HL-60 (cell line): ENCODE data around the gene EXOSC3.

Experiments used
- GABPA ChIP-seq: IDR thresholded peaks from 2 replicates; pipeline ENCODE4 v1.6.1; 2012; ENCODE audit warnings: low read depth
- POLR2AphosphoS5 ChIP-seq: IDR thresholded peaks from 2 replicates; pipeline ENCODE4 v1.6.1; 2012; ENCODE audit warnings: low read depth
- SPI1 ChIP-seq: IDR thresholded peaks from 2 replicates; pipeline ENCODE4 v1.6.1; 2012; ENCODE audit warnings: low read depth, mild to moderate bottlenecking, borderline replicate concordance
- TF ChIP-seq, protein P1 (sequence below): IDR thresholded peaks from one replicate; pipeline ENCODE4 v1.5.1; 2011; ENCODE audit warnings: low read length, control low read depth, inconsistent platforms; ENCODE audit not compliant: insufficient read depth
- TF ChIP-seq, protein P2 (sequence below): IDR thresholded peaks from 2 replicates; pipeline ENCODE4 v1.6.1; 2012; ENCODE audit warnings: low read depth; ENCODE audit not compliant: insufficient replicate concordance

GRCh38 chr9:37739222-37739621, 45.6 kb downstream of the EXOSC3 start:
- TF ChIP-seq, protein P1, sequence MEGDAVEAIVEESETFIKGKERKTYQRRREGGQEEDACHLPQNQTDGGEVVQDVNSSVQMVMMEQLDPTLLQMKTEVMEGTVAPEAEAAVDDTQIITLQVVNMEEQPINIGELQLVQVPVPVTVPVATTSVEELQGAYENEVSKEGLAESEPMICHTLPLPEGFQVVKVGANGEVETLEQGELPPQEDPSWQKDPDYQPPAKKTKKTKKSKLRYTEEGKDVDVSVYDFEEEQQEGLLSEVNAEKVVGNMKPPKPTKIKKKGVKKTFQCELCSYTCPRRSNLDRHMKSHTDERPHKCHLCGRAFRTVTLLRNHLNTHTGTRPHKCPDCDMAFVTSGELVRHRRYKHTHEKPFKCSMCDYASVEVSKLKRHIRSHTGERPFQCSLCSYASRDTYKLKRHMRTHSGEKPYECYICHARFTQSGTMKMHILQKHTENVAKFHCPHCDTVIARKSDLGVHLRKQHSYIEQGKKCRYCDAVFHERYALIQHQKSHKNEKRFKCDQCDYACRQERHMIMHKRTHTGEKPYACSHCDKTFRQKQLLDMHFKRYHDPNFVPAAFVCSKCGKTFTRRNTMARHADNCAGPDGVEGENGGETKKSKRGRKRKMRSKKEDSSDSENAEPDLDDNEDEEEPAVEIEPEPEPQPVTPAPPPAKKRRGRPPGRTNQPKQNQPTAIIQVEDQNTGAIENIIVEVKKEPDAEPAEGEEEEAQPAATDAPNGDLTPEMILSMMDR, result no peak
- TF ChIP-seq POLR2AphosphoS5 (no peak), GABPA (no peak), SPI1 (no peak)
- TF ChIP-seq, protein P2, sequence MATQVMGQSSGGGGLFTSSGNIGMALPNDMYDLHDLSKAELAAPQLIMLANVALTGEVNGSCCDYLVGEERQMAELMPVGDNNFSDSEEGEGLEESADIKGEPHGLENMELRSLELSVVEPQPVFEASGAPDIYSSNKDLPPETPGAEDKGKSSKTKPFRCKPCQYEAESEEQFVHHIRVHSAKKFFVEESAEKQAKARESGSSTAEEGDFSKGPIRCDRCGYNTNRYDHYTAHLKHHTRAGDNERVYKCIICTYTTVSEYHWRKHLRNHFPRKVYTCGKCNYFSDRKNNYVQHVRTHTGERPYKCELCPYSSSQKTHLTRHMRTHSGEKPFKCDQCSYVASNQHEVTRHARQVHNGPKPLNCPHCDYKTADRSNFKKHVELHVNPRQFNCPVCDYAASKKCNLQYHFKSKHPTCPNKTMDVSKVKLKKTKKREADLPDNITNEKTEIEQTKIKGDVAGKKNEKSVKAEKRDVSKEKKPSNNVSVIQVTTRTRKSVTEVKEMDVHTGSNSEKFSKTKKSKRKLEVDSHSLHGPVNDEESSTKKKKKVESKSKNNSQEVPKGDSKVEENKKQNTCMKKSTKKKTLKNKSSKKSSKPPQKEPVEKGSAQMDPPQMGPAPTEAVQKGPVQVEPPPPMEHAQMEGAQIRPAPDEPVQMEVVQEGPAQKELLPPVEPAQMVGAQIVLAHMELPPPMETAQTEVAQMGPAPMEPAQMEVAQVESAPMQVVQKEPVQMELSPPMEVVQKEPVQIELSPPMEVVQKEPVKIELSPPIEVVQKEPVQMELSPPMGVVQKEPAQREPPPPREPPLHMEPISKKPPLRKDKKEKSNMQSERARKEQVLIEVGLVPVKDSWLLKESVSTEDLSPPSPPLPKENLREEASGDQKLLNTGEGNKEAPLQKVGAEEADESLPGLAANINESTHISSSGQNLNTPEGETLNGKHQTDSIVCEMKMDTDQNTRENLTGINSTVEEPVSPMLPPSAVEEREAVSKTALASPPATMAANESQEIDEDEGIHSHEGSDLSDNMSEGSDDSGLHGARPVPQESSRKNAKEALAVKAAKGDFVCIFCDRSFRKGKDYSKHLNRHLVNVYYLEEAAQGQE, result no peak
